HG03442 (cell line): ENCODE results near the gene RAB10.
"Not testable (repeated sequence)": the region's sequence is repeated elsewhere in the genome, so short reads cannot be mapped to it uniquely, and the experiment has no call there.

ENCODE experiments used
- ATAC-seq: cut with Tn5 transposase; IDR thresholded peaks from one replicate; pipeline ENCODE4 v1.9.1; 2021; ENCODE audit warnings: mild to moderate bottlenecking, moderate library complexity; ENCODE audit not compliant: unreplicated experiment

Gene RAB10

DNA sequence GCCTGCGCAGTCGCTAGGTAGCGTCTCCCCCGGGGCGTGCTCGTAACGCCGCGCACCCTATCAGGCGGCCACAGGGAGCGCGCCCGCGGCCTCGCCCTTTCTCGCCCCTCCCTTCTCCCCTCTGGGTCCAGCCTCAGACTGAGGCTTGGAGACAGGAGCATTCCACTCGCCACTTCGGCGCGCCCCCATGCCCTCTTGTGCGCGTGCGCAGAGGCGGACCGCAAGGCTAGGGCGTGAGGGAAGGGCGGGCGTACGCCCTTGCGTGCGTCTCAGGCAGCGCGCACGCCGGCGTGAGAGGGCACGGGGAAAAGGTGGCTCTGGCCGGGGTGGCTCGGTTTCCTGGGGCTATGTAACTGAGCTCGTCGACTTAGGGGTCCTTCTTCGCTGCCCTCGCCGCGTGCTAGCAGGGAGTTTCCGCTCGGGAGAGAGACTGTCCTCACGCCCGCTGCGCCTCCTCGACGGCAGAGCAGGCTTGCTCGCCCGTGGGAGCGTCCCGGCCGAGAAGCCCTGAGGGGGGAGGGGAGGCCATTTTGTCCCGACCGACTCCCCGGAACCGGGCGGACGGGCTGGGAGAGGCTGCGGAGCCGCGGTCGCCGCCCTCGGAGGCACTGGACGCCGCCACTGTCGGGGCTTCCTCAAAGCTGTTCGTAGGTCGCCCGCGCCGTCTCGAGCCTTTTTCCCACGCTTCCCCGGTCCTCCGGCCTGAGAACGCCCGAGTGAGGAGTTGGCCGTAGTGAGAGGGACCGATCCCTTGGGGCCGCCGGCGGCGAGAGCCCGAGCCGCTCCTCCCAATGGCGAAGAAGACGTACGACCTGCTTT is at the start of gene RAB10:
Gene RAB10 (plus strand): TSS at position 267 of the 819 bp plus-strand sequence. CDS start 525 bp downstream, at position 792.
- ATAC-seq, result peak; percentile 91

DNA sequence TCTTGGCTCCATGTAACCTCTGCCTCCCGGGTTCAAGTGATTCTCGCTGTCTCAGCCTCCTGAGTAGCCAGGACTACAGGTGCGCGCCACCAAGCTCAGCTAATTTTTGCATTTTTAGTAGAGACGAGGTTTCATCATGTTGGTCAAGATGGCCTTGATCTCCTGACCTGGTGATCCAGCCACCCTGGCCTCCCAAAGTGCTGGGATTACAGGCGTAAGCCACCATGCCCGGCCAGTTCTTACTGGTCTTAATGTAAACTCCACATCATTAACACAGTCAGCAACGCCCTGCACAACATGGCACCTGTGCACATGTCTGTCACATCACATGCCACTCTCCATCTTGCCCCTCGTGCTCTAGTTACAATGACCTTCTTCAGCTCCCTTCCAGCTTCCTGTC is 45.8 kb upstream of the RAB10 start:
- no peak for ATAC-seq

DNA sequence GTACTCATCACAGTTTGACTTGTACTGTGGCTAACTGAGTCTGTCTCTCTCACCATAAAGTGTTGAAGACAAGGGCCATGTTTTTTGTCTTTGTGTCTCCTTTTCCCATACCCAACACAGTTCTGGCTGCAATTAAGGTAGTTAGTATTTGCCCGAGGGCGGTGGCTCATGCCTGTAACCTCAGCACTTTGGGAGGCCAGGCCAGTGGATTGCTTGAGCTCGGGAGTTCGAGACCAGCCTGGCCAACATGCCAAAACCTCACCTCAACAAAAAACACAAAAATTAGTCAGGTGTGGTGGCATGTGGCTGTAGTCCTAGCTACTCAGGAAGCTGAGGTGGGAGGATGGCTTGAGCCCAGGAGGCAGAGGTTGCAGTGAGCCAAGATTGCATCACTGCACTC is 44.7 kb upstream of the RAB10 start:
- ATAC-seq, result no peak

DNA sequence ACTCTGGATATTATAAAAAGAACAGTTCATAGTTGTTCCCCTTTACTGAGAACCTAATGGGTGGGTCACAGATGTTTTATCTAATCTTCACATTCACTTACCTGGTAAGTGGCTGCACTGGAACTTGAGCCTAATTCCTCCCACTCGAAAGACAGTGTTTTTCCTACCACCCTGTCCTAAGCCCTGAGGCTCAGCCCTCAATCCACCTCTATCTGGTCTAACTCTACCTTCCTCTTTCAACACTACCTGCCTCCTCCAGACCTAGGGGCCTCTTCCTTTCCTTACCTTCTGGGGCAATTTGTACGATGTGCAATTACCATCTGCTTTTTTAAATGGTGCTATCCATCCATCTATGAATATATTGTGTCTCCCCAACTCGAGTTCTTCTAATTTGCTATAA is 41.9 kb upstream of the RAB10 start:
- ATAC-seq, result no peak

DNA sequence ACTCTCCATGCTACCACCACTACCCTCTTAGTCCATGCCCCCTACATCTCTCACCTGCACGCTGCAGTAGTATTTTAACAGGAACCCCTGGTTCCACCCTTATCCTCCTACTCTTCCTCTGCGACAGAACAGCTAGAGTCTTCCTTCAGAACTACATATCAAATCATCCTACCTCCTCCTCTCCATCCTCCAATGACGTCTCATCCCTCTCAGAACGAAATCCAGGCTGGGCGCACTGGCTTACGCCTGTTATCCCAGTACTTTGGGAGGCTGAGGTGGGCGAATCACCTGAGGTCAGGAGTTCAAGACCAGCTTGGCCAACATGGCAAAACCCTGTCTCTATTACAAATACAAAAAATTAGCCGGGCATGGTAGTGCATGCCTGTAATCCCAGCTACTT is 41.3 kb upstream of the RAB10 start:
- ATAC-seq, result no peak

DNA sequence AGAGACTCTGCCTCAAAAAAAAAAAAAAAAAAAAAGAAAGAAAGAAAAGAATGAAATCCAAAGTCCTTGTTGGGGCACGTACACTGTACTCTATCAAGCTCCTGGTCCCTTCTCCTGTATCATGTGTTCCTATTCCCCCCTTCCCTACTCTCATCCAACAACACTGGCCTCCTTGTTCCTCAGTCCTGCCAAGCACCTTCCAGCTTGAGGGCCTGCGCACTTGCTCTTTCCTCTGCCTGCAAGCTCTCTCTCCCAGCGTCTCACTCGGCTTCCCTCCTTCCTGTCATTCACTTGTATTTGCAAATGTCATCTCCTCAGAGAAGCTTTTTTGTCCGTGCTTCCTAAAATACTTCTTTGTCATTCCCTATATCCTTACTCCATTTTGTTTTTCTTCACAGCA is 40.8 kb upstream of the RAB10 start:
- ATAC-seq, result no peak

DNA sequence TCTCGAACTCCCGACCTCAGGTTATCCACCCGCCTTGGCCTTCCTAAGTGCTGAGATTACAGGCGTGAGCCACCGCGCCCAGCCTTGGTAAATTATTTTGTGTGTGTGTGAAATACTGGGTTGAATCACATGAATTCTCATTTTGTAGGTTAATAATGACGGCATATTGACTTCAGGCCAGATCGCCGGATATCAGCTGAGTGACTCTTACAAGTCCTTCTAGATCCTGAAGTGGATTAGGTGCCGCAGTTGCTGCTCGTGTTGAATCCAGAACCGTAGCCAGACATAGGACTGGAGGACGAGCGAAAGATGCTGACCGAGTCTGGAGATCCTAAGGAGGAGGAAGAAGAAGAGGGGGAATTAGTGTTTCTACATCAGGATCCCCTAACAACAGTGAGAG is 39.4 kb upstream of the RAB10 start:
- ATAC-seq, result no peak

DNA sequence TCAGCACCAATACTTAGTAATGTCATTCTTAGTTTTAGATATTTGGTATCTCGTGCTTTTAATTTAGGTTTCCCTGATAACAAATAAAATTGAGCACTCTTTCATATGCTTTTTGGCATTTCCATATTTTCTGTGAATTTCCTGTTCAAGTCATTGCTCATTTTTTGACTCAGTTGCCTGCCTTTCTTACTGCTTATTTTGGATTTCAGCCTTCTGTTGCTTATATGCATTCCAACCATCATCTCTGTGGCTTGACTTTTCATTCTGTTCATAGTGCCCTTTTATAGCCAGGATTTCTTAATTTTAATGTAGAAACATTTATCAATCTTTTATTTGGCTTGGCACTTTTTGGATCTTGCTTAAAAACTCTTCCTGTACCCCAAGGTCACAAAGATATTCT is 37.0 kb upstream of the RAB10 start:
- ATAC-seq, result no peak

DNA sequence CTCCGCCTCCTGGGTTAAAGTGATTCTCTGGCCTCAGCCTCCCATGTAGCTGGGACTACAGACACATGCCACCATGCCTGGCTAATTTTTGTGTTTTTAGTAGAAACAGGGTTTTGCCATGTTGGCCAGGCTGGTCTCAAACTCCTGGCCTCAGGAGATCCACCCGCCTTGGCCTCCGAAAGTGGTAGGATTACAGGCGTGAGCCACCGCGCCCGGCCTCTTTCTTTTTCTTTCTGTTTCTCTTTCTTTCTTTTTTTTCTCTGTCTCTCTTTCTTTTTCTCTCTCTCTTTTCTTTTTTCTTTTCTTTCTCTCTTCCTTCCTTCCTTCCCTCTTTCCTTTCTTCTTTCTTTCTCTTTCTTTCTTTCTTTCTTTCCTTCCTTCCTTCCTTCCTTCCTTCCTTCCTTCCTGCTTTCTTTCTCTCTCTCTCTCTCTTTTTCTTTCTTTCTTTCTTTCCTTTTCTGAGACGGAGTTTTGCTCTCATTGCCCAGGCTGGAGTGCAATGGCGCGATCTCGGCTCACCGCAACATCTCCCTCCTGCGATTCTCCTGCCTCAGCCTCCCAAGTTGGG is 35.0 kb upstream of the RAB10 start:
- not testable (repeated sequence) for ATAC-seq

DNA sequence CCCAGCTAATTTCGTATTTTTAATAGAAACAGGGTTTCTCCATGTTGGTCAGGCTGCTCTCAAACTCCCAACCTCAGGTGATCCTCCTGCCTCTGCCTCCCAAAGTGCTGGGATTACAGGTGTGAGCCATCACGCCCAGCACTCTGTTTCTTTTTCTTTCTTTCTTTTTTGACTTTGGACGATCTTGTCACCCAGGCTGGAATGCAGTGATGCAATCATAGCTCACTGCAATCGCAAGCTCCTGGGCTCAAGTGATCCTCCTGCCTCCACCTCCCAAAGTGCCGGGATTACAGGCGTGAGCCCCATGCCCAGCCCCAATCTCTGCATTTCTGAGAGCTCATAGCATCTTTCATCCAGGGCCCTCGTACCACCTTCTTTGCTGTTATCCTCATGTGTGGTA is 34.5 kb upstream of the RAB10 start:
- ATAC-seq, result not testable (repeated sequence)

DNA sequence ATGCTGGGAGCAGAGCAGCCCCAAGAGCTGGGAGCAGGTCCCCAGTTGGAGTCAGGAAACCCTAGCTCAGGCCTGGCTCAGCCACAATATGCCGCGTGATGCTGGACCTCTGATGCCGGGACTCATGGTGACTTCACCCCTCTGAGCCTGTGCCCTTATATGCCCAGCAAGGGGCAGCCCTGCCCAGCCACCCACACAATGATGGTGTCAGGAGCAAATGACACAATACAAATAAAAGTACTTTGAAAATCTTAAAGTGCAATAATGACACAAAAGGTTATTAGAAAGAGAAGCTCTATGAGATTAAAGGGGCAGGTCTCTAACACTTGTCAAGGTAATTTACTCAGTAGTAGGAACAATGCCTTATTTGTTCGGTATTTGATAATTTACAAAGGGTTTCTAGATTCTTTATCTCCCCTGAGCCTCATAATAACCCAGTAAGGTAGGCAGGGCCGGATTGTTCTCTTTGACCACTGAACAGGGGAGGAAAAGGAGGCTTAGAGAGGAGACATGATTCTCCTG is 33.3 kb upstream of the RAB10 start:
- ATAC-seq, result no peak

DNA sequence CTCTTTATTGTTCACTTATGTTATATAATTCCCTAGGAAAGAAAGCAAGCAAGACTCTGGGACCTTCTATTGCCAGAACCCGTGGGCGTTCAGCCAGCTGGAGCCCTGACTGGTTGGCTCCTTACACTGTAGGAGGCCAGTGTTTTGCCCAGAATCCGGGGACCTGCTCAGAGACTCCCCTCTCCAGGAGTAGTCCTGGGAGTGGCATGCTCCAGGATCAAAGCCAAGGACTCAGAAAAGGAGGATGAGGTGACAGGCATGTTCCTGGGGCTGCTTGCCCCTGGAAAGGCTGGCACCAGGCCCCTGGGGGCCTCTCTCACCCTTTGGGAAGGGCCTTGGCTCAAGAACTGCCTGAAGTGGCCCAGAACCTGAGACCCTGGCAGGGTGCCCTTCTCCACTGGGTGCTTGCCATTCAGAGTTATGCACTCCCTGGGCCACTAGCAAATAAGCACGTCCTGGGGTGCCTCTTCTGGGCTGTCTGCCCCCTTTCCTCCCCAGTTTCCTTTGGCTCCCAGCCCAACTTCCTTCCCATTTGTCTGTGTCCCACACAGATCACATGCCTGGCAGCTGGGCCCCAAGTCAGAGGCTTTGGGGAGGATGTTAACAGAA is 32.0 kb upstream of the RAB10 start:
- ATAC-seq, result no peak

DNA sequence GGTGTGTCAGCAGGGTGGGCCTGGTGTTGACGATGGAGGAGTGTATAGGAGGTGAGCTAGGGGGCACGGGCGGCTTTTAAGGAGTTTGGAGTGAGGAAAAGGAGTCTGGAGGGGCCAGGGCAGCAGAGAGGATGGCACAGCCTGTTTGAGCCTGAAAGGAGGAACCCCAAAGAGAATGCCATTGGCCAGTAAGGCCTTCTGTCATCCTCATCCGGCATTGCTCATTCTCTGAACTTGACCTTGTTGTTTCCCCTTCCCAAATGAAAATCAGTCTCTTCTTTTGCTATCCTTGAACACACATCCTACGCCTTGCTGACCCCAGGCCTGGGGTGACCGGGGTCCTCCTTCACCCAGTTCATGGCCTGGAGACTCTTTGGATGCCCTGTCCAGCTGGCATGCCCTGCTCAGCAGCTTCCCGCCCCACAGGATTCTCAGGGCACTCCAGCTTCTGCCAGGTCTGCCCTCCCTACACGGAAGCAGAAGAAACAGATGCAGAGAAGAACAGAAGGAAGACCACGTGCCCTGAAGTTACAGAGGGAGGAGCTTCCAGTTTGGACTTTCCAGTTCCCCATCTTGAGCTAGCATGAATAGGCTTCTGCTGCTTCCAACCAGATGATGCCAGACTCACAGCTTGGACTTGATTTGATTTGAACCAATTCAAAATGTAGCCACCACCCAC is 31.1 kb upstream of the RAB10 start:
- ATAC-seq, result no peak

DNA sequence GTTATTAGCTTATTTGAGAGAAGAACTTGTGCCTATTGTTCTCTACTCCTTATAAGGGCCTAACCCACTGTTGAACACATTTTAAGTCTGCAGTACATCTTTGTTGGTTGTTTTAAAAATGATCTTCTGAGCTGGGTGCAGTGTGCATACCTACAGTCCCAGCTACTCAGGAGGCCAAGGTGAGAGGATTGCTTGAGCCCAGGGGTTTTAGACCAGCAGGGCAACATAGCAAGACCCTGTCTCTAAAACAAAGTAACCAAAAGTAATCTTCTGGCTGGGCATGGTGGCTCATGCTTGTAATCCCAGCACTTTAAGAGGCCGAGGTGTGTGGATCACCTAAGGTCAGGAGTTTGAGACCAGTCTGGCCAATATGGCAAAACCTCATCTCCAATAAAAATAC is 25.8 kb upstream of the RAB10 start:
- ATAC-seq, result no peak

DNA sequence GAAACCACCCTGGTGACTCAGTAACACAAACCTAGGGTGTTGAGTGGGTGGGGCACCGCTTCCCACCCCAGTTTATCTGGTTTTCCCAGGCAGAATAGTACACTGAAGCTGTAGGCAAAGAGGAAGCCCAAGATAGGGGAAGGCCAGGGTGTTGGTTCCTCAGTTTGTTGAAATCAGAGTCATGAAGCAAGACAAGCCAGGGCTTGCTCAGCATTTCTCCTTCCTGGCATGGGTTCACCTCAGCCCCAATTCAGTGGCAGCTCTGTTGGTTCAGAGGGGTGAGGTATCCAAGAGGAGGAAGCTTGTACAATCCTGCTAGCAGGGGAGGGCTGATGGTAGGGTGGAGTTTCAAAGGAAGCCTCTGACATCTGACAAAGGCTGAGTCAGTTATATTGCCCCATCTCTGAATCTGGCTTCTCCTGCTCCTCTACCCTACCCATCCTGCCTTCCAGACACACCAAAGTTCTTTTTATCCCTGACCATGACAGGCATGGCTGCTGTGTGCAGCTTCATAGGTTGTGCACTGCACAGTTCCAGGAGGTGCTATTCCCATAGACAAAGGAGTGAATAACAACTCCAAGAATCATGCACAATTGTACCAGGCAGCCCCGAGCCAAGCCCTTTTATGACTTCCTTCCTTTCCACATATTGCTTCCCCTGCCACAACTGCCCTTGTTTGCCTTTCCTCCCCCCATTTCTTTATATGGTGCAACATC is 24.9 kb upstream of the RAB10 start:
- no peak for ATAC-seq

DNA sequence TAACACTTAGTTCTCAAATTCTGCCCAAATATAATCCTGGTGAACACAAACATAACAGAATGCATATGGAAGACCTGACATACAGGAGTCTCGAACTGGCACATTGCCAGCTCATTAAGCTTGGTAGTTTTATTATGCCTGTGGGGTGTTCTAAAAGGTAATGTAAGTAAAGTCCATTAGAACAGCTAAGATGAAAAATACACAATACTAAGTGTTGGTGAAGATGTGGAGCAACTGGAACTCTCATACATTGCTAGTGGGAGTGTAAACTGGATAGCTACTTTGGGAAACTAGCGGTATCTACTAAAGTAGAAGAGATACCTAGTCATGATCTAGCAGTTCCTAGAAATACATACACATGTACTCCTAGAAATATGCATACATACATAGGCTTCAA is 24.3 kb upstream of the RAB10 start:
- no peak for ATAC-seq

DNA sequence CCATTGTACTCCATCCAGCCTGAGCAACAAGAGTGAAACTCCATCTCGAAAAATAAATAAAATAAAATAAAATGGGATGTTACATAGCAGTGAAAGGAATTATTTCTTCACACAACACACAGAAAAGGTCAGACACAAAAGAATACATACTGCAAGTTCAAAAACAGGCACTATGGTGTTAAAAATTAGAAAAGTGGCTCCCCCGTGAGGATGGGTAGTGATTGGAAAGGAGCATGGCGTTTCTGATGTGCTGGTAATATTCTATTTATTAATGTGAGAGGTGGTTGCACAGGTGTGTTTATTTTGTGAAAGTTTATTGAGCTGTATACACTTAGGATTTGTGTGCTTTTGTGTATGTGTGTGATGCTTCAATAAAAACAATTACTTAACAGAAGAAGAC is 22.9 kb upstream of the RAB10 start:
- no peak for ATAC-seq

DNA sequence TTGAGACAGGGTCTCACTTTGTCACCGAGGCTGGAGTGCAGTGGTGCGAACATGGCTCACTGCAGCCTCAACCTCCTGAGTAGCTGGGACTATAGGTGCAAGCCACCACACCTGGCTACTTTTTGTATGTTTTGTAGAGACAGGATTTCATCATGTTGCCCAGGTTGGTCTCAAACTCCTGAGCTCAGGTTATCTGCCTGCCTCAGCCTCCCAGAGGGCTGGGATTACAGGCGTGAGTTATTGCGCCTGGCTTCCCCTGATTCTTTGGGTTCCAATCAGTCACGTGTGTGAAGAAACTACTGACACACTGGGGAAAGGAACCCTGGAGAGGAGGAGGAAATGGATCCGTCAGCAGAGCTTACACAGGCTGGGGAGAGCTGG is 22.3 kb upstream of the RAB10 start:
- ATAC-seq, result no peak

DNA sequence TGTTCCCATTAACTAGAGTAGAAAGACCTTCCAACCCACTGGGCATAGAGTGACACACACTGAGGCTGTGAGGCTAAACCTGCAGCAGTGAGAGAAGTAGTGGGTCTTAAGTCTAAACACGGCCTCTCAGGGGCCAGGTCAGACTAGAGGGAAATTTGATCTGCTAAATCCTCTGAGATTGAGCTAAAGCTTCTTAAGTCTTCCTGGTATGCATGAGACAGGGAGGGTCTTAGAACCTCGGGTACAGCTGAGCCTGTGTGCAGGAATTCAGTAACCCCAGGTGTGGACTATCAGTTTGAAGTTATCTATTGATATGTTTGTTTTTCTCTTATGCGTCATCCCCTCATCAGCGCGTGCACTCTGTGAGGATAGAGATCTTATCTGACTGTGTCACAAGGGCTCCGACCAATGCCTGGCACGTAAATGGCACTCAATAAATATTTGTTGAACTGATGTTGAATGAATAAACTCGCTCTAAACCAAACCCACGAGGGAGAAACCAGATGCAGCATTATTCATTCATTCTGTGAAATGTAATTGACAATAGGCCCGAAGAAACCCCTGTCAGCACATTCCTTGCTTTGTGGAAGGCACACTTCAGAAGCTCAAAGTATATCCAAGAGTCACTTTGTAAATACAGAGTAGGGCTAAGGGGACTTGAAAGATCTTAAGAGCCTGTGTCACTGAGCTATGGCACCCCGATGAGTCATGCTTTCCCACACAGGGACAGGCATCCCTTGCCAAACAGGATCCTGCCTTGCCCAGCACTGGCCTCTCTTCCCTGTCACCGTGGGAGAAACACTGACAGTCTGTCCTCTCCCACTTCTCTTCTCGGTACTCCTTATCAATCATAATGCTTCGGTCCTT is 21.7 kb upstream of the RAB10 start:
- no peak for ATAC-seq

DNA sequence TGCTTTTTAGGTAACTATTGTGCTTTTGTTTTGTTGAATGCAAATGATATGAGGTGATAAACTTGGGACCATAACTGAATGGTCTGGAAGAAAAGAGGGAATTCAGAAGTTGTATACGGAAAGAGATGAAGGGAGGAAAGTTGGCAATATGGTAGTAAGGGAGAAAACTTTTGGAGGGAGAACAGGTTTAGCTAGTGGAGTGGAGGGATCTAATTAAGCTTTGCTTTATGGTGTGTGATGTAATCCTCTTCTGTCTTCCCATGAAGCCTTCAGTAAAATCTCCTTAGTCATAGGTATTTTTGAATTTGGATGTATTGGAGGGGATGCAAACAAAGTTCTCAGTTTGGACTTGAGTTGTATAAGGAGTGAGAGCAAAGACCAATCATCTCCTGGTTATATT is 20.2 kb upstream of the RAB10 start:
- ATAC-seq, result no peak
